Stimulated activated naive CD8-positive, alpha-beta T cell treated with anti-CD3 and anti-CD28 coated beads, Interleukin-15, Interleukin-2, amounts not matched to agents 100 ng/mL and 50 ng/mL, for 24 hours (primary cell): Measurements from ENCODE around the gene ARHGEF28.

Source experiments
- H3K27ac Mint-ChIP-seq: one replicate; pipeline ENCODE4 v1.8.0; 2021; ENCODE audit warnings: mild to moderate bottlenecking, mixed read lengths
- H3K27me3 Mint-ChIP-seq: one replicate; pipeline ENCODE4 v1.8.0; 2021; ENCODE audit warnings: mixed read lengths
- H3K36me3 Mint-ChIP-seq: one replicate; pipeline ENCODE4 v1.8.0; 2021; ENCODE audit warnings: low read depth, mixed read lengths
- H3K4me1 Mint-ChIP-seq: one replicate; pipeline ENCODE4 v1.8.0; 2021; ENCODE audit warnings: low read depth, mixed read lengths
- H3K4me3 Mint-ChIP-seq: one replicate; pipeline ENCODE4 v1.8.0; 2021; ENCODE audit warnings: mild to moderate bottlenecking, mixed read lengths
- H3K9me3 Mint-ChIP-seq: one replicate; pipeline ENCODE4 v1.8.0; 2021; ENCODE audit warnings: mixed read lengths

ARHGEF28 gene

GRCh38 chr5:73894860-73895259 lies 268.9 kb downstream of the ARHGEF28 start:
- Mint-ChIP-seq H3K27ac (no peak overlapping the region), H3K4me1 (no peaks in the 10 kb centered on the region), H3K4me3 (no peak overlapping the region), H3K27me3 (peaks cover 37% of the 10 kb centered on the region), H3K36me3 (no peaks in the 10 kb centered on the region), H3K9me3 (no peaks in the 10 kb centered on the region)

GRCh38 chr5:73895471-73895870 lies 269.5 kb downstream of the ARHGEF28 start:
- Mint-ChIP-seq H3K36me3 (no peaks in the 10 kb centered on the region), H3K4me1 (no peaks in the 10 kb centered on the region), H3K27me3 (peaks cover 39% of the 10 kb centered on the region), H3K9me3 (no peaks in the 10 kb centered on the region), H3K27ac (no peak overlapping the region), H3K4me3 (no peak overlapping the region)

- H3K36me3 Mint-ChIP-seq = no peaks in the 10 kb centered on the region
- no peaks in the 10 kb centered on the region for H3K9me3 Mint-ChIP-seq
- peaks cover 42% of the 10 kb centered on the region for H3K27me3 Mint-ChIP-seq
- H3K4me1 Mint-ChIP-seq = no peaks in the 10 kb centered on the region
- H3K4me3 Mint-ChIP-seq = no peak overlapping the region
- no peak overlapping the region for H3K27ac Mint-ChIP-seq
These were observed 270.1 kb downstream of the ARHGEF28 start for GRCh38 chr5:73896097-73896496.

GRCh38 chr5:73896668-73897067 lies 270.7 kb downstream of the ARHGEF28 start:
- Mint-ChIP-seq H3K27me3 (peaks cover 44% of the 10 kb centered on the region), H3K9me3 (no peaks in the 10 kb centered on the region), H3K27ac (no peak overlapping the region), H3K36me3 (no peaks in the 10 kb centered on the region), H3K4me3 (no peak overlapping the region), H3K4me1 (no peaks in the 10 kb centered on the region)

- Mint-ChIP-seq H3K27ac (no peak overlapping the region), H3K27me3 (peaks cover 45% of the 10 kb centered on the region), H3K4me3 (no peak overlapping the region), H3K9me3 (no peaks in the 10 kb centered on the region), H3K36me3 (no peaks in the 10 kb centered on the region), H3K4me1 (no peaks in the 10 kb centered on the region)
These were observed 271.9 kb downstream of the ARHGEF28 start for GRCh38 chr5:73897893-73898292.

GRCh38 chr5:73899055-73899454 lies 273.1 kb downstream of the ARHGEF28 start:
- no peak overlapping the region for H3K27ac Mint-ChIP-seq
- H3K4me1 Mint-ChIP-seq = no peaks in the 10 kb centered on the region
- H3K4me3 Mint-ChIP-seq = no peak overlapping the region
- H3K27me3 Mint-ChIP-seq = peaks cover 41% of the 10 kb centered on the region
- no peaks in the 10 kb centered on the region for H3K36me3 Mint-ChIP-seq
- H3K9me3 Mint-ChIP-seq = no peaks in the 10 kb centered on the region

GRCh38 chr5:73899916-73900315 lies 273.9 kb downstream of the ARHGEF28 start:
- Mint-ChIP-seq H3K4me1 (no peaks in the 10 kb centered on the region), H3K27ac (no peak overlapping the region), H3K36me3 (no peaks in the 10 kb centered on the region), H3K4me3 (no peak overlapping the region), H3K27me3 (peaks cover 37% of the 10 kb centered on the region), H3K9me3 (no peaks in the 10 kb centered on the region)

GRCh38 chr5:73900566-73900965 lies 274.6 kb downstream of the ARHGEF28 start:
- H3K27me3 Mint-ChIP-seq = peaks cover 32% of the 10 kb centered on the region
- no peak overlapping the region for H3K4me3 Mint-ChIP-seq
- H3K9me3 Mint-ChIP-seq = no peaks in the 10 kb centered on the region
- H3K36me3 Mint-ChIP-seq = no peaks in the 10 kb centered on the region
- no peak overlapping the region for H3K27ac Mint-ChIP-seq
- H3K4me1 Mint-ChIP-seq = no peaks in the 10 kb centered on the region

GRCh38 chr5:73901043-73901442 lies 275.0 kb downstream of the ARHGEF28 start:
- no peaks in the 10 kb centered on the region for H3K9me3 Mint-ChIP-seq
- H3K4me3 Mint-ChIP-seq = no peak overlapping the region
- no peak overlapping the region for H3K27ac Mint-ChIP-seq

GRCh38 chr5:73901455-73901854 lies 275.5 kb downstream of the ARHGEF28 start:
- no peaks in the 10 kb centered on the region for H3K9me3 Mint-ChIP-seq
- no peaks in the 10 kb centered on the region for H3K4me1 Mint-ChIP-seq
- H3K4me3 Mint-ChIP-seq = no peak overlapping the region
- H3K27me3 Mint-ChIP-seq = peaks cover 25% of the 10 kb centered on the region
- no peak overlapping the region for H3K27ac Mint-ChIP-seq
- H3K36me3 Mint-ChIP-seq = no peaks in the 10 kb centered on the region

More at GRCh38 chr5:73901043-73901442, 275.0 kb downstream of the ARHGEF28 start:
- Mint-ChIP-seq H3K36me3 (no peaks in the 10 kb centered on the region), H3K4me1 (no peaks in the 10 kb centered on the region), H3K27me3 (peaks cover 29% of the 10 kb centered on the region)

GRCh38 chr5:73902327-73903051 lies 276.5 kb downstream of the ARHGEF28 start:
- Mint-ChIP-seq H3K36me3 (no peaks in the 10 kb centered on the region), H3K9me3 (no peaks in the 10 kb centered on the region), H3K27me3 (peaks cover 26% of the 10 kb centered on the region), H3K4me1 (no peaks in the 10 kb centered on the region), H3K27ac (no peak overlapping the region), H3K4me3 (no peak overlapping the region)

- Mint-ChIP-seq H3K4me1 (no peaks in the 10 kb centered on the region), H3K9me3 (no peaks in the 10 kb centered on the region), H3K36me3 (no peaks in the 10 kb centered on the region), H3K27me3 (peaks cover 26% of the 10 kb centered on the region), H3K27ac (no peak overlapping the region), H3K4me3 (no peak overlapping the region)
These were observed 277.2 kb downstream of the ARHGEF28 start for GRCh38 chr5:73903169-73903568.

GRCh38 chr5:73906277-73906676 lies 280.3 kb downstream of the ARHGEF28 start:
- no peaks in the 10 kb centered on the region for H3K36me3 Mint-ChIP-seq
- peaks cover 13% of the 10 kb centered on the region for H3K27me3 Mint-ChIP-seq
- no peak overlapping the region for H3K27ac Mint-ChIP-seq
- H3K9me3 Mint-ChIP-seq = no peaks in the 10 kb centered on the region
- H3K4me3 Mint-ChIP-seq = no peak overlapping the region
- no peaks in the 10 kb centered on the region for H3K4me1 Mint-ChIP-seq

GRCh38 chr5:73907164-73907563 lies 281.2 kb downstream of the ARHGEF28 start:
- Mint-ChIP-seq H3K4me3 (no peak overlapping the region), H3K27ac (no peak overlapping the region), H3K4me1 (no peaks in the 10 kb centered on the region), H3K27me3 (peaks cover 7% of the 10 kb centered on the region), H3K9me3 (no peaks in the 10 kb centered on the region), H3K36me3 (no peaks in the 10 kb centered on the region)

GRCh38 chr5:73908395-73908794 lies 282.4 kb downstream of the ARHGEF28 start:
- no peak overlapping the region for H3K4me3 Mint-ChIP-seq
- H3K36me3 Mint-ChIP-seq = no peaks in the 10 kb centered on the region
- no peaks in the 10 kb centered on the region for H3K9me3 Mint-ChIP-seq
- H3K27me3 Mint-ChIP-seq = peaks cover 5% of the 10 kb centered on the region
- no peaks in the 10 kb centered on the region for H3K4me1 Mint-ChIP-seq
- no peak overlapping the region for H3K27ac Mint-ChIP-seq

GRCh38 chr5:73908846-73909245 lies 282.9 kb downstream of the ARHGEF28 start:
- no peak overlapping the region for H3K4me3 Mint-ChIP-seq
- H3K36me3 Mint-ChIP-seq = no peaks in the 10 kb centered on the region
- H3K27me3 Mint-ChIP-seq = peaks cover 5% of the 10 kb centered on the region
- no peaks in the 10 kb centered on the region for H3K9me3 Mint-ChIP-seq
- no peaks in the 10 kb centered on the region for H3K4me1 Mint-ChIP-seq
- no peak overlapping the region for H3K27ac Mint-ChIP-seq
